H9 (cell line): ENCODE data around the gene DDX24. TPM values are rescaled to one million over a fixed set of nuclear protein-coding genes. Genes with fewer than 3 reads are reported as not detected.
A peak's percentile ranks its signal among the peaks of the same experiment; 100 is the strongest.

Source experiments
- DNase-seq: peaks from one replicate; pipeline ENCODE4 v3.0.0-alpha.2; 2017
- H2AFZ ChIP-seq: one replicate; pipeline ENCODE4 v1.6.1; 2013; ENCODE audit warnings: mild to moderate bottlenecking, low read length, control low read depth, moderate library complexity
- H2AK5ac ChIP-seq: 2 replicates; pipeline ENCODE4 v1.6.1; 2013; ENCODE audit warnings: low read length, control low read depth, mixed read lengths; ENCODE audit not compliant: insufficient read length
- H2BK120ac ChIP-seq: one replicate; pipeline ENCODE4 v1.6.1; 2013; ENCODE audit warnings: low read depth, mild to moderate bottlenecking, low read length, control low read depth, inconsistent platforms; ENCODE audit not compliant: poor library complexity, severe bottlenecking
- H2BK12ac ChIP-seq: 2 replicates; pipeline ENCODE4 v1.6.1; 2013; ENCODE audit warnings: low read length, control low read depth, mixed read lengths, low read depth; ENCODE audit not compliant: insufficient read length
- H2BK15ac ChIP-seq: 2 replicates; pipeline ENCODE4 v1.6.1; 2013; ENCODE audit warnings: low read depth, low read length, control low read depth
- H2BK20ac ChIP-seq: one replicate; pipeline ENCODE4 v1.6.1; 2013; ENCODE audit warnings: low read depth, mild to moderate bottlenecking, low read length, control low read depth, inconsistent platforms; ENCODE audit not compliant: poor library complexity, severe bottlenecking
- H2BK5ac ChIP-seq: 2 replicates; pipeline ENCODE4 v1.6.1; 2013; ENCODE audit warnings: low read length, control low read depth, mixed read lengths; ENCODE audit not compliant: insufficient read length
- H3K14ac ChIP-seq: 2 replicates; pipeline ENCODE4 v1.6.1; 2013; ENCODE audit warnings: low read length, control low read depth; ENCODE audit not compliant: insufficient read depth
- H3K18ac ChIP-seq: 2 replicates; pipeline ENCODE4 v1.6.1; 2013; ENCODE audit warnings: low read depth, mild to moderate bottlenecking, mixed read lengths, low read length, control low read depth; ENCODE audit not compliant: insufficient read length
- H3K23ac ChIP-seq: 2 replicates; pipeline ENCODE4 v1.6.1; 2013; ENCODE audit warnings: low read length, control low read depth, mixed read lengths, low read depth; ENCODE audit not compliant: insufficient read length
- H3K23me2 ChIP-seq: 2 replicates; pipeline ENCODE4 v1.6.1; 2013; ENCODE audit warnings: low read depth, mild to moderate bottlenecking, mixed read lengths, low read length, control low read depth; ENCODE audit not compliant: insufficient read length, poor library complexity, severe bottlenecking
- H3K27ac ChIP-seq: 2 replicates; pipeline ENCODE4 v1.5.1; 2013; ENCODE audit warnings: low read length, control low read depth, mixed read lengths, low read depth; ENCODE audit not compliant: insufficient read length
- H3K27me3 ChIP-seq: 2 replicates; pipeline ENCODE4 v1.6.1; 2013; ENCODE audit warnings: low read length, control low read depth, inconsistent platforms; ENCODE audit not compliant: insufficient read depth
- H3K4ac ChIP-seq: 2 replicates; pipeline ENCODE4 v1.6.1; 2013; ENCODE audit warnings: low read depth, mild to moderate bottlenecking, control low read depth, inconsistent platforms, low read length, moderate library complexity
- H3K4me1 ChIP-seq: 2 replicates; pipeline ENCODE4 v1.6.1; 2013; ENCODE audit warnings: low read length, control low read depth, inconsistent platforms; ENCODE audit not compliant: insufficient read depth
- H3K4me2 ChIP-seq: 2 replicates; pipeline ENCODE4 v1.6.1; 2013; ENCODE audit warnings: low read length, control low read depth, mixed read lengths; ENCODE audit not compliant: insufficient read length, insufficient read depth
- H3K56ac ChIP-seq: 2 replicates; pipeline ENCODE4 v1.6.1; 2013; ENCODE audit warnings: low read depth, mild to moderate bottlenecking, mixed read lengths, low read length, control low read depth; ENCODE audit not compliant: insufficient read length
- H3K79me1 ChIP-seq: 2 replicates; pipeline ENCODE4 v1.6.1; 2013; ENCODE audit warnings: low read depth, mild to moderate bottlenecking, moderate library complexity, low read length, control low read depth, inconsistent platforms; ENCODE audit not compliant: insufficient read depth, poor library complexity, severe bottlenecking
- H3K79me2 ChIP-seq: 2 replicates; pipeline ENCODE4 v1.6.1; 2013; ENCODE audit warnings: low read length, control low read depth, inconsistent platforms; ENCODE audit not compliant: insufficient read depth
- H3K9ac ChIP-seq: 2 replicates; pipeline ENCODE4 v1.6.1; 2013; ENCODE audit warnings: low read length, control low read depth, mixed read lengths; ENCODE audit not compliant: insufficient read length; ENCODE audit errors: extremely low read depth
- H3K9me3 ChIP-seq: one replicate; pipeline ENCODE4 v1.6.1; 2013; ENCODE audit warnings: low read depth, low read length, inconsistent platforms; ENCODE audit not compliant: control insufficient read depth
- H3T11ph ChIP-seq: one replicate; pipeline ENCODE4 v1.6.1; 2013; ENCODE audit warnings: mild to moderate bottlenecking, low read length, control low read depth, inconsistent platforms
- H4K20me1 ChIP-seq: one replicate; pipeline ENCODE4 v1.6.1; 2013; ENCODE audit not compliant: control insufficient read depth, insufficient read length, insufficient read depth
- H4K5ac ChIP-seq: 2 replicates; pipeline ENCODE4 v1.6.1; 2013; ENCODE audit warnings: low read depth, mild to moderate bottlenecking, mixed read lengths, low read length, control low read depth; ENCODE audit not compliant: insufficient read length
- H4K8ac ChIP-seq: replicated peaks from 2 replicates; pipeline ENCODE4 v1.6.1; 2013; ENCODE audit warnings: low read length, control low read depth, mixed read lengths, low read depth; ENCODE audit not compliant: insufficient read length
- H4K91ac ChIP-seq: 2 replicates; pipeline ENCODE4 v1.6.1; 2013; ENCODE audit warnings: low read depth, mild to moderate bottlenecking, moderate library complexity, mixed read lengths, low read length, control low read depth; ENCODE audit not compliant: insufficient read length
- H3K27ac Mint-ChIP-seq, 3 experiments: 2 replicates in 2 of 3; 3 replicates in 1 of 3; pipeline ENCODE4 v1.8.0; 2020 to 2021; ENCODE audit warnings: mixed read lengths in 3 of 3, mild to moderate bottlenecking in 1 of 3, moderate library complexity in 1 of 3
- H3K27me3 Mint-ChIP-seq: 2 replicates; pipeline ENCODE4 v1.8.0; 2021; ENCODE audit warnings: low read depth, mild to moderate bottlenecking, moderate library complexity, mixed read lengths
- H3K36me3 Mint-ChIP-seq, 3 experiments: 2 replicates in 2 of 3; 3 replicates in 1 of 3; pipeline ENCODE4 v1.8.0; 2020 to 2021; ENCODE audit warnings: low read depth in 3 of 3, mixed read lengths in 3 of 3; ENCODE audit not compliant: insufficient read depth in 1 of 3
- H3K4me1 Mint-ChIP-seq, 2 experiments: 2 replicates each; pipeline ENCODE4 v1.8.0; 2020; ENCODE audit warnings: mixed read lengths in 2 of 2
- H3K4me3 Mint-ChIP-seq, 2 experiments: 2 replicates in 1 of 2; 3 replicates in 1 of 2; pipeline ENCODE4 v1.8.0; 2020 to 2021; ENCODE audit warnings: mild to moderate bottlenecking in 2 of 2, mixed read lengths in 2 of 2, moderate library complexity in 1 of 2
- H3K9me3 Mint-ChIP-seq, 2 experiments: 2 replicates in 1 of 2; 3 replicates in 1 of 2; pipeline ENCODE4 v1.8.0; 2020; ENCODE audit warnings: mild to moderate bottlenecking in 2 of 2, mixed read lengths in 2 of 2, moderate library complexity in 1 of 2
- WGBS: extraction: QIAGEN DNeasy Blood & Tissue Kit; methylation state at CpG from one replicate; pipeline ENCODE4 v1.1.7; 2013; ENCODE audit warnings: missing lambda C conversion rate, low lambda C conversion rate, mixed read lengths; ENCODE audit not compliant: insufficient read length; ENCODE audit errors: extremely low coverage; 5-methylcytosine and 5-hydroxymethylcytosine counted together
- total RNA-seq: library from RNA; stranded (reverse); gene quantifications from 2 replicates; pipeline ENCODE4 v1.2.1, GENCODE V29; 2021
- TF ChIP-seq, protein P1 (sequence below): fragments of 200-600 bp; sonication (generic); conservative IDR thresholded peaks from 3 replicates; pipeline ENCODE4 v1.8.0; 2021; ENCODE audit warnings: antibody characterized with exemption, mild to moderate bottlenecking

The DDX24 gene
- total RNA-seq, 1 experiment from 2014 or later = 172 TPM

DNA sequence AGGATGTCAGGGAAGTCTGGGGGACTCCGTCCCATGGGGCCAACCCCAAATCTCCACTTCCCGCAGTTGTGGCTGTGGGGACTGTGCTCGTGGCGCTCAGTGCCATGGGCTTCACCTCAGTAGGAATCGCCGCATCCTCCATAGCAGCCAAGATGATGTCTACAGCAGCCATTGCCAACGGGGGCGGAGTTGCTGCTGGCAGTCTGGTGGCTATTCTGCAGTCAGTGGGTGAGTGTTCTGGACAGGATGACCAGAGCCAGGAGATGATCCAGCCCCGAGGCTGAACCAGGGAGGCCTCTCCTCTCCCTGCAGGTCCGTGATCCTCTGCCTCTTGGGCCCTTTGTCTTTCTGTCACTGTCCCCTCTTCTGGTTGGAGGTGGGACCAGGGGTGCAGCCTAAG, 20.7 kb upstream of the DDX24 start:
- Histone ChIP-seq H3K4ac (no peak overlapping the region), H3K23me2 (no peaks in the 10 kb centered on the region), H2AFZ (no peak overlapping the region), H3K9ac (no peak overlapping the region), H4K20me1 (no peaks in the 10 kb centered on the region), H3K27me3 (no peaks in the 10 kb centered on the region), H3T11ph (no peak overlapping the region), H3K27ac (no peak overlapping the region), H3K79me2 (no peaks in the 10 kb centered on the region), H2BK120ac (no peak overlapping the region), H2BK15ac (no peak overlapping the region), H4K91ac (no peak overlapping the region), H3K23ac (no peak overlapping the region), H4K5ac (no peak overlapping the region), H3K9me3 (no peaks in the 10 kb centered on the region), H3K18ac (no peak overlapping the region), H2BK12ac (no peak overlapping the region), H3K4me1 (no peaks in the 10 kb centered on the region), H3K79me1 (no peaks in the 10 kb centered on the region), H2BK5ac (no peak overlapping the region), H2AK5ac (no peak overlapping the region), H3K4me2 (no peak overlapping the region), H3K56ac (no peak overlapping the region), H4K8ac (no peak overlapping the region), H2BK20ac (no peak overlapping the region), H3K14ac (no peak overlapping the region; the same call in 1 of the 2 replicates)
- Mint-ChIP-seq H3K4me1 (peaks cover 0 to 5% of the 10 kb centered on the region in 2 experiments; a peak in 1 of 4 replicates), H3K4me3 (no peak overlapping the region), H3K27ac (peak overlapping the region in 1 of 3 experiments; percentile 84; a peak in 1 of 7 replicates), H3K27me3 (no peaks in the 10 kb centered on the region), H3K36me3 (peaks cover 0 to 5% (median 1%) of the 10 kb centered on the region in 3 experiments; a peak in 2 of 7 replicates), H3K9me3 (no peaks in the 10 kb centered on the region; a peak in 1 of 5 replicates)
- WGBS = no CpG with 5 or more reads among the region's 10 CpGs
- no peak for DNase-seq
- TF ChIP-seq, protein P1, sequence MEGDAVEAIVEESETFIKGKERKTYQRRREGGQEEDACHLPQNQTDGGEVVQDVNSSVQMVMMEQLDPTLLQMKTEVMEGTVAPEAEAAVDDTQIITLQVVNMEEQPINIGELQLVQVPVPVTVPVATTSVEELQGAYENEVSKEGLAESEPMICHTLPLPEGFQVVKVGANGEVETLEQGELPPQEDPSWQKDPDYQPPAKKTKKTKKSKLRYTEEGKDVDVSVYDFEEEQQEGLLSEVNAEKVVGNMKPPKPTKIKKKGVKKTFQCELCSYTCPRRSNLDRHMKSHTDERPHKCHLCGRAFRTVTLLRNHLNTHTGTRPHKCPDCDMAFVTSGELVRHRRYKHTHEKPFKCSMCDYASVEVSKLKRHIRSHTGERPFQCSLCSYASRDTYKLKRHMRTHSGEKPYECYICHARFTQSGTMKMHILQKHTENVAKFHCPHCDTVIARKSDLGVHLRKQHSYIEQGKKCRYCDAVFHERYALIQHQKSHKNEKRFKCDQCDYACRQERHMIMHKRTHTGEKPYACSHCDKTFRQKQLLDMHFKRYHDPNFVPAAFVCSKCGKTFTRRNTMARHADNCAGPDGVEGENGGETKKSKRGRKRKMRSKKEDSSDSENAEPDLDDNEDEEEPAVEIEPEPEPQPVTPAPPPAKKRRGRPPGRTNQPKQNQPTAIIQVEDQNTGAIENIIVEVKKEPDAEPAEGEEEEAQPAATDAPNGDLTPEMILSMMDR = no peak
